GM10847 (cell line): ENCODE data around the gene EGR4.

Source experiments
- POLR2A ChIP-seq: IDR thresholded peaks from 2 replicates; pipeline ENCODE4 v1.6.1; 2011; ENCODE audit not compliant: insufficient read length; ENCODE audit errors: extremely low read depth

The EGR4 gene

GRCh38 chr2:73293534-73294171 is at the start of gene EGR4:
Gene EGR4, minus strand, starts transcription at chr2:73293548. Its CDS starts 231 bp downstream, at chr2:73293317.
- no peak for TF ChIP-seq POLR2A

GRCh38 chr2:73341039-73341438 is 47.7 kb upstream of the EGR4 start:
- no peak for TF ChIP-seq POLR2A

GRCh38 chr2:73339201-73339600 is 45.9 kb upstream of the EGR4 start:
- no peak for TF ChIP-seq POLR2A

- no peak for TF ChIP-seq POLR2A
Measured at GRCh38 chr2:73337828-73338227, 44.5 kb upstream of the EGR4 start.

- no peak for TF ChIP-seq POLR2A
Measured at GRCh38 chr2:73334620-73335019, 41.3 kb upstream of the EGR4 start.

- TF ChIP-seq POLR2A, result no peak
Measured at GRCh38 chr2:73334045-73334444, 40.7 kb upstream of the EGR4 start.

- no peak for TF ChIP-seq POLR2A
Measured at GRCh38 chr2:73333564-73333963, 40.2 kb upstream of the EGR4 start.

- no peak for TF ChIP-seq POLR2A
Measured at GRCh38 chr2:73324126-73324725, 30.9 kb upstream of the EGR4 start.

- no peak for TF ChIP-seq POLR2A
Measured at GRCh38 chr2:73323551-73323950, 30.2 kb upstream of the EGR4 start.

- no peak for TF ChIP-seq POLR2A
Measured at GRCh38 chr2:73314441-73314840, 21.1 kb upstream of the EGR4 start.

- no peak for TF ChIP-seq POLR2A
Measured at GRCh38 chr2:73307720-73308119, 14.4 kb upstream of the EGR4 start.

GRCh38 chr2:73301636-73302035 is 8.3 kb upstream of the EGR4 start:
- no peak for TF ChIP-seq POLR2A

- TF ChIP-seq POLR2A, result no peak
Measured at GRCh38 chr2:73300926-73301325, 7.6 kb upstream of the EGR4 start.

GRCh38 chr2:73297586-73297985 is 4.2 kb upstream of the EGR4 start:
- no peak for TF ChIP-seq POLR2A

- no peak for TF ChIP-seq POLR2A
Measured at GRCh38 chr2:73297151-73297559, 3.8 kb upstream of the EGR4 start.

GRCh38 chr2:73295751-73296400 is 2.5 kb upstream of the EGR4 start:
- no peak for TF ChIP-seq POLR2A
